Fibroblast of skin of back (primary cell): ENCODE results near the gene ZC3H4.

Experiments used
- DNase-seq: peaks from one replicate; pipeline ENCODE4 v3.0.0-alpha.2; 2013

ZC3H4 gene

DNA sequence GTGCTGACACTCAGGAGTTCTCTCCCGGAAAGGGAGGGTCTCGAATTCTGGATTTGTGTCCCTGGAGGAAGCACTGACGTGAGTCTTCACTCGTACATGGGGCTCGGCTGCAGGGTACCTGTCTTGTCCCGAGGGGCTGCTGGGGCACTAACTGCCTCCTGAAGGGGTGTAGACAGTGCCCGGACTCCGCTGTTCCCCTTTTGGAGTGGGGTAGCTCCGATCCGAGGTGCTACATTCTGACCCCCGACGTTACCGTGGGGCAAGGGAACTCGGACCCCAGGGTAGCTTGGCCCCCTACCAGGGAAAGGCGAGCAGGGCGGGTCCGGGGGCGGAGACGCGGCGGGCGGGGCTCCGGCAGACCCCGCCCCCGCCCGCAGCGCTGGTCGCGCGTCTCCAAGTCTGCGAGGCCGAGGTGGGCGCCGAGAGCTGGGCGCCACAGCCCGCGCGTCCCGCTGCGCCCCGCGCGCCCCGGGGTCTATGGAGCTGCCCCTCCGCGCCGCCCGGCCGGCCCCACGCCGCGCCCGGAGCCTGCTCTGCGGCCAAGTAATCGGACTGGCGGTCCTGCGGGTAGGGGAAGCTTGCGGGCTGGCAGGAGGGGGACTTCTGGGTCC, 94.0 kb downstream of the ZC3H4 start, which contains the start of gene NPAS1:
TSS of gene NPAS1 (plus strand) at position 407 of the 611 bp plus-strand sequence. CDS start 1,211 bp downstream, outside the sequence.
- no peak for DNase-seq

GRCh38 chr19:47018923-47019322, 94.7 kb downstream of the ZC3H4 start:
- no peak for DNase-seq
